A549 (cell line): Measurements from ENCODE around the gene FOXP3.

Source experiments
- CTCF ChIP-seq: fragments of >200 bp; sonication (Bioruptor Twin); formaldehyde crosslinking; IDR thresholded peaks from 3 replicates; pipeline ENCODE4 v1.5.1; 2016
- E2F6 ChIP-seq: IDR thresholded peaks from 2 replicates; pipeline ENCODE4 v1.6.1; 2012; ENCODE audit warnings: low read depth, borderline replicate concordance
- JUN ChIP-seq, 2 experiments: fragments of >200 bp; sonication (Bioruptor Twin); formaldehyde crosslinking; IDR thresholded peaks; 2 replicates in 1 of 2; 3 replicates in 1 of 2; pipeline ENCODE4 v1.6.1; 2016 to 2017
- POLR2A ChIP-seq: IDR thresholded peaks from 2 replicates; pipeline ENCODE4 v1.6.1; 2012; ENCODE audit warnings: mild to moderate bottlenecking, low read length
- RCOR1 ChIP-seq: fragments of 150-350 bp; IDR thresholded peaks from 2 replicates; pipeline ENCODE4 v1.6.1; 2014; ENCODE audit warnings: antibody characterized with exemption, low read length, low read depth
- TF ChIP-seq, protein P1 (sequence below): IDR thresholded peaks from 2 replicates; pipeline ENCODE4 v1.6.1; 2012
- TF ChIP-seq, protein P2 (sequence below): fragments of 200-600 bp; sonication (generic); IDR thresholded peaks from 2 replicates; pipeline ENCODE4 v1.6.1; 2016; ENCODE audit warnings: antibody characterized with exemption, mild to moderate bottlenecking, moderate library complexity

DNA sequence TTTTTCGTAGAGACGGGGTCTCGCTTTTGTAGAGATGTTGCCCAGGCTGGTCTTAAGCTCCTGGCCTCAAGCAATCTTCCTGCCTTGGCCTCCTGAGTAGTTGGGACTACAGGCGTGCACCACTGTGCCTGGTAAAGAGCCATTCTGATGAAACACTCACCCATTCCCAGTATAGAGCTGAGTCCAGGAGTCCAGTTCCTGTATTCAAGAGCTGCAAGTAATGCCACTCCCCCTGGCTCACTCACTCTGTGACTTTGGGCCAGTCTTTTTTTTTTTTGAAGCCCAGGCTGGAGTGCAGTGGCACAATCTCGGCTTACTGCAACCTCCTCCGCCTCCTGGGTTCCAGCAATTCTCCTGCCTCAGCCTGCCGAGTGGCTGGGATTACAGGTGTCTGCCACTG, 25.8 kb downstream of the FOXP3 start:
- TF ChIP-seq, protein P1, sequence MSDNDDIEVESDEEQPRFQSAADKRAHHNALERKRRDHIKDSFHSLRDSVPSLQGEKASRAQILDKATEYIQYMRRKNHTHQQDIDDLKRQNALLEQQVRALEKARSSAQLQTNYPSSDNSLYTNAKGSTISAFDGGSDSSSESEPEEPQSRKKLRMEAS = no peak
- TF ChIP-seq CTCF (no peak), POLR2A (no peak), RCOR1 (no peak), E2F6 (no peak), JUN (IDR thresholded peaks at IDR 0.05) (no peak)
- TF ChIP-seq, protein P2, sequence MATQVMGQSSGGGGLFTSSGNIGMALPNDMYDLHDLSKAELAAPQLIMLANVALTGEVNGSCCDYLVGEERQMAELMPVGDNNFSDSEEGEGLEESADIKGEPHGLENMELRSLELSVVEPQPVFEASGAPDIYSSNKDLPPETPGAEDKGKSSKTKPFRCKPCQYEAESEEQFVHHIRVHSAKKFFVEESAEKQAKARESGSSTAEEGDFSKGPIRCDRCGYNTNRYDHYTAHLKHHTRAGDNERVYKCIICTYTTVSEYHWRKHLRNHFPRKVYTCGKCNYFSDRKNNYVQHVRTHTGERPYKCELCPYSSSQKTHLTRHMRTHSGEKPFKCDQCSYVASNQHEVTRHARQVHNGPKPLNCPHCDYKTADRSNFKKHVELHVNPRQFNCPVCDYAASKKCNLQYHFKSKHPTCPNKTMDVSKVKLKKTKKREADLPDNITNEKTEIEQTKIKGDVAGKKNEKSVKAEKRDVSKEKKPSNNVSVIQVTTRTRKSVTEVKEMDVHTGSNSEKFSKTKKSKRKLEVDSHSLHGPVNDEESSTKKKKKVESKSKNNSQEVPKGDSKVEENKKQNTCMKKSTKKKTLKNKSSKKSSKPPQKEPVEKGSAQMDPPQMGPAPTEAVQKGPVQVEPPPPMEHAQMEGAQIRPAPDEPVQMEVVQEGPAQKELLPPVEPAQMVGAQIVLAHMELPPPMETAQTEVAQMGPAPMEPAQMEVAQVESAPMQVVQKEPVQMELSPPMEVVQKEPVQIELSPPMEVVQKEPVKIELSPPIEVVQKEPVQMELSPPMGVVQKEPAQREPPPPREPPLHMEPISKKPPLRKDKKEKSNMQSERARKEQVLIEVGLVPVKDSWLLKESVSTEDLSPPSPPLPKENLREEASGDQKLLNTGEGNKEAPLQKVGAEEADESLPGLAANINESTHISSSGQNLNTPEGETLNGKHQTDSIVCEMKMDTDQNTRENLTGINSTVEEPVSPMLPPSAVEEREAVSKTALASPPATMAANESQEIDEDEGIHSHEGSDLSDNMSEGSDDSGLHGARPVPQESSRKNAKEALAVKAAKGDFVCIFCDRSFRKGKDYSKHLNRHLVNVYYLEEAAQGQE = no peak
